MM.1S (cell line): ENCODE measurements around the gene FHL1.

Source experiments
- DNase-seq: peaks from one replicate; pipeline ENCODE4 v3.0.0-alpha.2; 2015
- H2AFZ ChIP-seq: fragments of 300-600 bp; sonication (generic); 2 replicates; pipeline ENCODE4 v1.6.0; 2016; ENCODE audit warnings: antibody characterized with exemption, low read length
- H3F3A ChIP-seq: fragments of 300-600 bp; sonication (generic); 2 replicates; pipeline ENCODE4 v1.6.1; 2016; ENCODE audit warnings: mild to moderate bottlenecking, antibody characterized with exemption, low read length, moderate library complexity, mixed read lengths; ENCODE audit not compliant: insufficient read depth
- H3K27ac ChIP-seq: fragments of 300-600 bp; sonication (generic); 2 replicates; pipeline ENCODE4 v1.5.1; 2016; ENCODE audit warnings: mild to moderate bottlenecking, low read length
- H3K27me3 ChIP-seq: fragments of 300-600 bp; sonication (generic); replicated peaks from 2 replicates; pipeline ENCODE4 v1.6.0; 2016; ENCODE audit warnings: low read length; ENCODE audit not compliant: insufficient read depth
- H3K36me3 ChIP-seq: fragments of 300-600 bp; sonication (generic); replicated peaks from 2 replicates; pipeline ENCODE4 v1.6.1; 2016; ENCODE audit warnings: mild to moderate bottlenecking, low read length, mixed read lengths; ENCODE audit not compliant: insufficient read depth
- H3K4me1 ChIP-seq: fragments of 300-600 bp; sonication (generic); 2 replicates; pipeline ENCODE4 v1.6.1; 2016; ENCODE audit warnings: low read length, mixed read lengths
- H3K4me2 ChIP-seq: fragments of 300-600 bp; sonication (generic); 2 replicates; pipeline ENCODE4 v1.6.0; 2016; ENCODE audit warnings: low read depth, low read length
- H3K4me3 ChIP-seq: fragments of 300-600 bp; sonication (generic); 2 replicates; pipeline ENCODE4 v1.5.1; 2016; ENCODE audit warnings: low read length, mixed read lengths
- H3K79me2 ChIP-seq: fragments of 300-600 bp; sonication (generic); 2 replicates; pipeline ENCODE4 v1.6.1; 2016; ENCODE audit warnings: mixed run types, low read length, mixed read lengths
- H3K9ac ChIP-seq: fragments of 300-600 bp; sonication (generic); 2 replicates; pipeline ENCODE4 v1.6.1; 2016; ENCODE audit warnings: low read length, mixed read lengths
- H3K9me2 ChIP-seq: fragments of 300-600 bp; sonication (generic); replicated peaks from 2 replicates; pipeline ENCODE4 v1.6.1; 2016; ENCODE audit warnings: mild to moderate bottlenecking, low read length, mixed read lengths; ENCODE audit not compliant: insufficient read depth
- H3K9me3 ChIP-seq: fragments of 300-600 bp; sonication (generic); replicated peaks from 2 replicates; pipeline ENCODE4 v1.6.1; 2016; ENCODE audit warnings: mild to moderate bottlenecking, low read length, mixed read lengths; ENCODE audit not compliant: insufficient read depth
- H4K20me1 ChIP-seq: fragments of 300-600 bp; sonication (generic); 2 replicates; pipeline ENCODE4 v1.6.1; 2016; ENCODE audit warnings: mild to moderate bottlenecking, low read length, moderate library complexity, mixed read lengths; ENCODE audit not compliant: insufficient read depth
- EZH2 ChIP-seq: fragments of 300-600 bp; sonication (generic); optimal IDR thresholded peaks from 2 replicates; pipeline ENCODE3; 2017; ENCODE audit warnings: low read depth, mild to moderate bottlenecking, antibody characterized with exemption, low read length, mixed read lengths
- EZH2phosphoT487 ChIP-seq: fragments of 300-600 bp; sonication (generic); IDR thresholded peaks from 2 replicates; pipeline ENCODE4 v1.6.1; 2018; ENCODE audit warnings: antibody characterized with exemption, low read length
- TF ChIP-seq, protein P1 (sequence below): fragments of 300-600 bp; sonication (generic); IDR thresholded peaks from 2 replicates; pipeline ENCODE4 v1.5.1; 2016; ENCODE audit warnings: antibody characterized with exemption, low read length, mixed read lengths

The FHL1 gene

DNA sequence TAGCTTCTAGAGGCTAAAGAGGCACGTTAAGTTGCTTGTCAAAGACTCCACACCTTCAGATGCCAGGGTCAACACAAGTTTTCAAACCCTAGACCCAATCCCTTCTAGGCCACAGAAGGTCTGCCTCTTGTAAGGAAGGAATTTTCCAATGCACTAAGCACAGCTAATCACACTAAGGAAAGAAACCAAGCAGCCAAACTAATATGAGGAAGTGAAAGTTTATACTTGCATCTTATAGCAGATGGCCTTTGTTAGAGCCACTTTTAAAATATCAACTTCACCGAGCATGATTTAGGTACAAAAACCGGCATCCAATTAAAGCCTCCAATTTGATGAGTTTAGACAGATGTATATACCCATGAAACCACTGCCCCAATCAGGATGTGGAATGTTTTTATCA lies 9.9 kb downstream of the FHL1 start:
- H2AFZ ChIP-seq = no peak overlapping the region
- H3K9me2 ChIP-seq = no peaks in the 10 kb centered on the region
- H3K27me3 ChIP-seq = no peaks in the 10 kb centered on the region
- TF ChIP-seq EZH2 (no peak), EZH2phosphoT487 (no peak)
- TF ChIP-seq, protein P1, sequence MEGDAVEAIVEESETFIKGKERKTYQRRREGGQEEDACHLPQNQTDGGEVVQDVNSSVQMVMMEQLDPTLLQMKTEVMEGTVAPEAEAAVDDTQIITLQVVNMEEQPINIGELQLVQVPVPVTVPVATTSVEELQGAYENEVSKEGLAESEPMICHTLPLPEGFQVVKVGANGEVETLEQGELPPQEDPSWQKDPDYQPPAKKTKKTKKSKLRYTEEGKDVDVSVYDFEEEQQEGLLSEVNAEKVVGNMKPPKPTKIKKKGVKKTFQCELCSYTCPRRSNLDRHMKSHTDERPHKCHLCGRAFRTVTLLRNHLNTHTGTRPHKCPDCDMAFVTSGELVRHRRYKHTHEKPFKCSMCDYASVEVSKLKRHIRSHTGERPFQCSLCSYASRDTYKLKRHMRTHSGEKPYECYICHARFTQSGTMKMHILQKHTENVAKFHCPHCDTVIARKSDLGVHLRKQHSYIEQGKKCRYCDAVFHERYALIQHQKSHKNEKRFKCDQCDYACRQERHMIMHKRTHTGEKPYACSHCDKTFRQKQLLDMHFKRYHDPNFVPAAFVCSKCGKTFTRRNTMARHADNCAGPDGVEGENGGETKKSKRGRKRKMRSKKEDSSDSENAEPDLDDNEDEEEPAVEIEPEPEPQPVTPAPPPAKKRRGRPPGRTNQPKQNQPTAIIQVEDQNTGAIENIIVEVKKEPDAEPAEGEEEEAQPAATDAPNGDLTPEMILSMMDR = no peak
- DNase-seq = peak; percentile 53
- H3K4me2 ChIP-seq = peak overlapping the region; percentile 80
- no peaks in the 10 kb centered on the region for H3K36me3 ChIP-seq
- peaks cover 91% of the 10 kb centered on the region for H3K79me2 ChIP-seq
- peaks cover 20% of the 10 kb centered on the region for H3F3A ChIP-seq
- H3K9me3 ChIP-seq = no peaks in the 10 kb centered on the region
- H3K4me1 ChIP-seq = peaks cover 60% of the 10 kb centered on the region
- peak overlapping the region; percentile 62 for H3K9ac ChIP-seq
- peak overlapping the region; percentile 86 for H3K27ac ChIP-seq
- peak overlapping the region; percentile 31; the same call in 1 of the 2 replicates for H3K4me3 ChIP-seq
- no peaks in the 10 kb centered on the region for H4K20me1 ChIP-seq

DNA sequence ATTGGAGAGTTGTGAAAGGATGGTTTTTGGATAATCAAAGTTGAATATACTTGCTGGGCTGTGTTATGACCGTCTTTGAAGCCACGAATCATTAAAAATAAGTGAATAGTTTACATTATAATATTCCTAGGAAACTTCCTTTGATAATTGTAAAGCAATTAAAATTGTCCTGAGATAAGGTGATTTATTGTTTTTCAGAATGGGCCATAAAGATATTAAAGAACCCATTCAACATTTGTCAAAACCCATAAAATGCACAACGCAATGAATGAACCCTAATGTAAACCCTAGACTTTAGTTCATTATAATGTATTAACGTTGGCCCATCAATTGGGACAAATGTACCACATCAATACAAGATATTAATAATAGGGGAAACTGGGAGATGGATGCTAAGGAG lies 11.4 kb downstream of the FHL1 start:
- no peak overlapping the region for H3K27ac ChIP-seq
- no peaks in the 10 kb centered on the region for H4K20me1 ChIP-seq
- peaks cover 91% of the 10 kb centered on the region for H3K79me2 ChIP-seq
- no peak overlapping the region for H2AFZ ChIP-seq
- H3F3A ChIP-seq = peaks cover 20% of the 10 kb centered on the region
- no peaks in the 10 kb centered on the region for H3K9me2 ChIP-seq
- no peaks in the 10 kb centered on the region for H3K27me3 ChIP-seq
- no peak overlapping the region for H3K4me2 ChIP-seq
- no peaks in the 10 kb centered on the region for H3K36me3 ChIP-seq
- no peak for DNase-seq
- no peak for TF ChIP-seq EZH2
- TF ChIP-seq, protein P1 = no peak
- TF ChIP-seq EZH2phosphoT487 = no peak
- H3K4me3 ChIP-seq = no peak overlapping the region
- no peaks in the 10 kb centered on the region for H3K9me3 ChIP-seq
- H3K9ac ChIP-seq = no peak overlapping the region
- H3K4me1 ChIP-seq = peaks cover 65% of the 10 kb centered on the region

DNA sequence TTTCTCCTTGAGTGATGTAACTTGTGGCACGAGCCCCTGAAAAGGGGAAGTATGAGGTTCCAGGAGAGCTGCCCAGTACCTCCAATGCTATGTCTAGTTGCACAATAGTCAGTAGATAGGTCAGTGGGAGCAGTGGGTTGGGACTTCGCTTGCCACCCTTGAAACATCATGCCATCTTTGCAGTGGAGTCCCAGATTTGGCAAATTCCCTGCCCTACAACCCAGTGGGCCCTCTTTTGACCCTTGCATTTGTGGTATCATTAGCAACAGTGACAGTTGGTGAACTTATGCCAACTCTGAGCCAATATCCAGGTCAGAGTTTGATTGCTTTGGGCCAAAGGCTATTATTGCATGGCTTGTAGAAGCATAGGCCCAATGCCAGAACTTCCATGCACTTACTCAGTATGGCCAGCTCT lies 12.3 kb downstream of the FHL1 start:
- no peak for TF ChIP-seq EZH2
- no peak for TF ChIP-seq EZH2phosphoT487
- TF ChIP-seq, protein P1 = no peak
- peaks cover 17% of the 10 kb centered on the region for H3F3A ChIP-seq
- H3K36me3 ChIP-seq = no peaks in the 10 kb centered on the region
- peaks cover 91% of the 10 kb centered on the region for H3K79me2 ChIP-seq
- H2AFZ ChIP-seq = no peak overlapping the region
- H3K9me2 ChIP-seq = no peaks in the 10 kb centered on the region
- H3K4me3 ChIP-seq = no peak overlapping the region
- peaks cover 55% of the 10 kb centered on the region for H3K4me1 ChIP-seq
- DNase-seq = no peak
- no peaks in the 10 kb centered on the region for H4K20me1 ChIP-seq
- no peak overlapping the region for H3K27ac ChIP-seq
- H3K27me3 ChIP-seq = no peaks in the 10 kb centered on the region
- no peaks in the 10 kb centered on the region for H3K9me3 ChIP-seq
- no peak overlapping the region for H3K4me2 ChIP-seq
- H3K9ac ChIP-seq = no peak overlapping the region
